ENCODE results near the gene ATP1A3. TPM values are rescaled to one million over a fixed set of nuclear protein-coding genes. Genes with fewer than 3 reads are reported as not detected.

ATP1A3 gene
- total RNA-seq, 4 donors from 2014 or later = not detected

GRCh38 chr19:41918095-41918494 lies 75.9 kb downstream of the ATP1A3 start:
- Histone ChIP-seq H3K27me3 (peaks cover 0 to 96% of the 10 kb centered on the region in 2 donors), H3K27ac (no peak overlapping the region), H3K9me3 (no peaks in the 10 kb centered on the region), H3K4me1 (peaks cover 0 to 16% (median 2%) of the 10 kb centered on the region in 4 donors), H3K36me3 (no peaks in the 10 kb centered on the region), H3K4me3 (no peak overlapping the region)
- 82 to 83% methylated on average over 6 of the region's 6 CpGs for WGBS, 2 donors
- TF ChIP-seq CTCF (IDR thresholded peaks at IDR 0.05) = no peak
- no peak for TF ChIP-seq POLR2A (IDR thresholded peaks at IDR 0.05)
- TF ChIP-seq EP300 (IDR thresholded peaks at IDR 0.05) = no peak
- no peak for DNase-seq (ENCODE audit: low spot score in 2 of 2)

GRCh38 chr19:41917676-41918075 lies 76.4 kb downstream of the ATP1A3 start:
- no peaks in the 10 kb centered on the region for H3K36me3 ChIP-seq
- peaks cover 0 to 18% (median 4%) of the 10 kb centered on the region in 4 donors for H3K4me1 ChIP-seq
- 46 to 54% methylated on average over 7 to 8 of the region's 12 CpGs for WGBS, 2 donors
- peaks cover 0 to 96% of the 10 kb centered on the region in 2 donors for H3K27me3 ChIP-seq
- DNase-seq (ENCODE audit: low spot score in 2 of 2) = no peak
- H3K9me3 ChIP-seq = no peaks in the 10 kb centered on the region
- no peak overlapping the region for H3K27ac ChIP-seq
- TF ChIP-seq CTCF (IDR thresholded peaks at IDR 0.05) = no peak
- TF ChIP-seq POLR2A (IDR thresholded peaks at IDR 0.05) = no peak
- TF ChIP-seq EP300 (IDR thresholded peaks at IDR 0.05) = no peak
- H3K4me3 ChIP-seq = no peak overlapping the region

Other genes with a start within 250 kb of the ATP1A3 start
- gene CEACAM6, start 238.7 kb downstream of the ATP1A3 start, total RNA-seq = not detected
- gene CEACAM3, start 197.6 kb downstream of the ATP1A3 start, total RNA-seq = 1 to 10 TPM in 1 of 4 donors, not detected in 3; 1.0 TPM
- not detected for gene LYPD4, start 149.5 kb downstream of the ATP1A3 start, total RNA-seq
- gene DMRTC2, start 149.2 kb downstream of the ATP1A3 start, total RNA-seq = not detected
- 1,000 to 10,000 TPM in 2 of 4 donors, 100 to 1,000 TPM in 2; 835 to 1,204 (median 1,038) TPM for gene RPS19, start 134.0 kb downstream of the ATP1A3 start, total RNA-seq
- not detected for gene CD79A, start 117.0 kb downstream of the ATP1A3 start, total RNA-seq
- gene ARHGEF1, start 111.0 kb downstream of the ATP1A3 start, total RNA-seq = 100 to 1,000 TPM in 3 of 4 donors, 10 to 100 TPM in 1; 68.4 to 225 (median 121) TPM
- gene ERFL, start 65.8 kb downstream of the ATP1A3 start, total RNA-seq = under 1 TPM in 3 of 4 donors, not detected in 1; 0.30 to 0.59 (median 0.42) TPM
- gene RABAC1, start 34.9 kb downstream of the ATP1A3 start, total RNA-seq = 100 to 1,000 TPM; 168 to 206 (median 199) TPM
- gene GRIK5, start 76.0 kb upstream of the ATP1A3 start, total RNA-seq = 10 to 100 TPM in 1 of 4 donors, 1 to 10 TPM in 3; 2.4 to 12.0 (median 3.2) TPM
- 10 to 100 TPM; 14.3 to 22.2 (median 17.5) TPM for gene ZNF574, start 81.9 kb upstream of the ATP1A3 start, total RNA-seq
- gene POU2F2, start 138.2 kb upstream of the ATP1A3 start, total RNA-seq = 1 to 10 TPM in 1 of 4 donors, under 1 TPM in 3; 0.21 to 6.0 (median 0.51) TPM
- gene DEDD2, start 223.4 kb upstream of the ATP1A3 start, total RNA-seq = 10 to 100 TPM; 33.9 to 56.2 (median 40.3) TPM
- 1 to 10 TPM; 4.3 to 6.3 (median 6.3) TPM for gene ZNF526, start 226.1 kb upstream of the ATP1A3 start, total RNA-seq
- gene GSK3A, start 248.4 kb upstream of the ATP1A3 start, total RNA-seq = 10 to 100 TPM; 24.7 to 34.5 (median 28.3) TPM